Adrenal gland (tissue), 12 donors: Measurements from ENCODE around the gene STXBP1. TPM values are rescaled to one million over a fixed set of nuclear protein-coding genes. Genes with fewer than 3 reads are reported as not detected.

Experiments
- DNase-seq, 7 donors: peaks; one replicate each; pipeline ENCODE4 v3.0.0-alpha.2; 2019 to 2020
- H3K27ac ChIP-seq, 5 donors: fragments of 200-600 bp; sonication (generic) in 4 of 5; 1 replicate in 3 of 5; 2 replicates in 2 of 5; pipeline versions ENCODE4 v1.5.1 to v1.8.0; 2016 to 2020; ENCODE audit warnings: mild to moderate bottlenecking in 1 of 5
- H3K27me3 ChIP-seq: fragments of 200-600 bp; 2 replicates; pipeline ENCODE4 v1.8.0; 2021
- H3K36me3 ChIP-seq, 2 donors: fragments of 200-600 bp; replicated peaks in 1 of 2; 1 replicate in 1 of 2; 2 replicates in 1 of 2; pipeline versions ENCODE4 v1.5.1 to v1.8.0; 2018 to 2022
- H3K4me1 ChIP-seq, 2 donors: fragments of 200-600 bp; replicated peaks in 1 of 2; 1 replicate in 1 of 2; 2 replicates in 1 of 2; pipeline versions ENCODE4 v1.5.1 to v1.8.0; 2018 to 2021
- H3K4me3 ChIP-seq, 4 donors: fragments of 200-600 bp; sonication (generic) in 3 of 4; one replicate each; pipeline ENCODE4 v1.5.1; 2016 to 2018
- H3K9me3 ChIP-seq, 3 donors: fragments of 200-600 bp; sonication (generic) in 1 of 3; replicated peaks in 1 of 3; 1 replicate in 2 of 3; 2 replicates in 1 of 3; pipeline versions ENCODE4 v1.5.1 to v1.8.0; 2016 to 2021
- POLR2A ChIP-seq, 2 donors: fragments of 450-650 bp; IDR thresholded peaks; one replicate each; pipeline ENCODE4 v1.6.1; 2017; ENCODE audit warnings: antibody characterized with exemption in 2 of 2, mild to moderate bottlenecking in 2 of 2, moderate library complexity in 1 of 2
- WGBS, 4 donors: extraction: QIAGEN DNeasy Blood & Tissue Kit in 2 of 4; methylation state at CpG; one replicate each; pipeline versions ENCODE4 v1.1.5 to v1.1.7; 2013 to 2017; 5-methylcytosine and 5-hydroxymethylcytosine counted together
- intact Hi-C, 2 donors: fragments of 100-400 bp; cut with DNase I; formaldehyde crosslinking; loops; one replicate each; pipeline versions ENCODE4 v1.14.1 to v1.15.0; 2022 to 2023
- polyA plus RNA-seq, 3 donors: library from polyadenylated mRNA; stranded (reverse); fragments of 200-250 nt in 2 of 3; fragments of 350-450 nt in 1 of 3; fragmentation: Illumina TruSeq in 1 of 3; extraction: RNeasy Lipid Tissue Mini Kit (QIAGEN cat#74804) in 1 of 3; gene quantifications; one replicate each; pipeline ENCODE4 v1.2.3, GENCODE V29; 2013 to 2014
- total RNA-seq, 9 donors: library from RNA; depleted of rRNA in 4 of 9; stranded (reverse); fragments of >200 nt in 4 of 9; fragments of 120-200 nt in 1 of 9; fragmentation: NEBNext Ultra II Directional in 1 of 9; extraction: Animal tissue kit (Norgen Biotek cat#: 25700) in 1 of 9; gene quantifications; one replicate each; pipeline versions ENCODE4 v1.1.0 to v1.2.4, GENCODE V29; 2013 to 2023
- TF ChIP-seq, protein P1 (sequence below), 6 experiments: fragments of 450-650 bp in 4 of 6; fragments of 200-600 bp in 2 of 6; sonication (generic) in 1 of 6; IDR thresholded peaks; 1 replicate in 5 of 6; 2 replicates in 1 of 6; pipeline versions ENCODE4 v1.5.1 to v1.8.0; 2016 to 2021; ENCODE audit warnings: antibody characterized with exemption in 6 of 6, mild to moderate bottlenecking in 2 of 6, moderate library complexity in 1 of 6
- donor health status: healthy with polysubstance abuse.
- donor health status: Bipolar disorder and iron deficiency.
- donor health status: DM: yes; HTN: yes; CAD: no.
- donor health status: DM: no; HTN: no; CAD: no.
- donor health status: DM: no; HTN: no; CAD: no.
- donor health status: DM: yes; HTN: yes; CAD: no.

STXBP1 gene
- total and polyA plus RNA-seq, 12 donors: 15.4 to 169 (median 59.6) TPM

DNA sequence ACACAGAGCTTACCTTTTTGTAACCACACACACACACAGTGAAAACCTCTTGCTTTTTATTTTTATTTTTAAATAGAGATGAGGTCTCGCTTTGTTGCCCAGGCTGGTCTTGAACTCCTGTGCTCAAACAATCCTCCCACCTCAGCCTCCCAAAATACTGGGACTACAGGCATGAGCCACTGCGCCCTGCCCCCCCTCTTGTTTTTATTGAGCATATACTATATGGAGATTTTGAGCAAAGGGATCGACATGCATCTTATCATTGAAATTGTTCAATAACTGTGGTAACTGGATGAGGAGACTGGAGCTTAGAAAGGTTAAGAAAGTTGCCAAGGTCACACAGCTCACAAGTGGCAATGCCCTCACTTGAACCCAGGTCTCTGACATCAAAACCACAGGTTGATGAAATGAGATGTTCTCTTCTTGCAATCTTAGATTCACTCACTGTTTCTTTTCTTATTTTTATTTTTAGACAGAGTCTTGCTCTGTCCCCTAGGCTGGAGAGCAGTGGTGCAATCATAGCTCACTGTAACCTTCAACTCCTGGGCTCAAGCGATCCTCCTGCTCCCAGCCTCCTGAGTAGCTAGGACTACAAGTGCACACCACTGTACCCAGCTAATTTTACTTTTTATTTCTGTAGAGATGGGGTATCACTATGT, 26.8 kb upstream of the STXBP1 start:
- peak in 1 of 7 donors; percentile 63 for DNase-seq
- intact Hi-C loops: loop anchor here (5.0 to 10.0 kb wide), 3 partner anchors 83 to 340 kb away; no protein-coding TSS in a partner anchor
- no peaks in the 10 kb centered on the region for H3K9me3 ChIP-seq
- H3K27me3 ChIP-seq: no peaks in the 10 kb centered on the region
- peak overlapping the region in 4 of 5 donors; percentile 4 to 49 (median 28) for H3K27ac ChIP-seq
- peaks cover 13 to 14% of the 10 kb centered on the region in 2 donors for H3K4me1 ChIP-seq
- WGBS, 4 donors: 70 to 81% (median 75%) methylated on average over 4 of the region's 4 CpGs
- TF ChIP-seq, protein P1, sequence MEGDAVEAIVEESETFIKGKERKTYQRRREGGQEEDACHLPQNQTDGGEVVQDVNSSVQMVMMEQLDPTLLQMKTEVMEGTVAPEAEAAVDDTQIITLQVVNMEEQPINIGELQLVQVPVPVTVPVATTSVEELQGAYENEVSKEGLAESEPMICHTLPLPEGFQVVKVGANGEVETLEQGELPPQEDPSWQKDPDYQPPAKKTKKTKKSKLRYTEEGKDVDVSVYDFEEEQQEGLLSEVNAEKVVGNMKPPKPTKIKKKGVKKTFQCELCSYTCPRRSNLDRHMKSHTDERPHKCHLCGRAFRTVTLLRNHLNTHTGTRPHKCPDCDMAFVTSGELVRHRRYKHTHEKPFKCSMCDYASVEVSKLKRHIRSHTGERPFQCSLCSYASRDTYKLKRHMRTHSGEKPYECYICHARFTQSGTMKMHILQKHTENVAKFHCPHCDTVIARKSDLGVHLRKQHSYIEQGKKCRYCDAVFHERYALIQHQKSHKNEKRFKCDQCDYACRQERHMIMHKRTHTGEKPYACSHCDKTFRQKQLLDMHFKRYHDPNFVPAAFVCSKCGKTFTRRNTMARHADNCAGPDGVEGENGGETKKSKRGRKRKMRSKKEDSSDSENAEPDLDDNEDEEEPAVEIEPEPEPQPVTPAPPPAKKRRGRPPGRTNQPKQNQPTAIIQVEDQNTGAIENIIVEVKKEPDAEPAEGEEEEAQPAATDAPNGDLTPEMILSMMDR (IDR thresholded peaks at IDR 0.05): no peak
- no peak for TF ChIP-seq POLR2A (IDR thresholded peaks at IDR 0.05)
- no peaks in the 10 kb centered on the region for H3K36me3 ChIP-seq
- no peak overlapping the region for H3K4me3 ChIP-seq

GRCh38 chr9:127586096-127586495, 26.0 kb upstream of the STXBP1 start:
- no peaks in the 10 kb centered on the region for H3K36me3 ChIP-seq
- no peak for DNase-seq
- H3K9me3 ChIP-seq: no peaks in the 10 kb centered on the region
- H3K27me3 ChIP-seq: no peaks in the 10 kb centered on the region
- intact Hi-C loops: loop anchor here (2.0 to 10.0 kb wide), 4 partner anchors 81 to 339 kb away; no protein-coding TSS in a partner anchor
- WGBS, 4 donors: 69 to 80% (median 73%) methylated on average over 12 to 14 of the region's 14 CpGs
- TF ChIP-seq, protein P1 (IDR thresholded peaks at IDR 0.05): no peak
- no peak for TF ChIP-seq POLR2A (IDR thresholded peaks at IDR 0.05)
- peaks cover 11 to 12% of the 10 kb centered on the region in 2 donors for H3K4me1 ChIP-seq
- H3K4me3 ChIP-seq: no peak overlapping the region
- H3K27ac ChIP-seq: peak overlapping the region in 2 of 5 donors; percentile 4 to 49

DNA sequence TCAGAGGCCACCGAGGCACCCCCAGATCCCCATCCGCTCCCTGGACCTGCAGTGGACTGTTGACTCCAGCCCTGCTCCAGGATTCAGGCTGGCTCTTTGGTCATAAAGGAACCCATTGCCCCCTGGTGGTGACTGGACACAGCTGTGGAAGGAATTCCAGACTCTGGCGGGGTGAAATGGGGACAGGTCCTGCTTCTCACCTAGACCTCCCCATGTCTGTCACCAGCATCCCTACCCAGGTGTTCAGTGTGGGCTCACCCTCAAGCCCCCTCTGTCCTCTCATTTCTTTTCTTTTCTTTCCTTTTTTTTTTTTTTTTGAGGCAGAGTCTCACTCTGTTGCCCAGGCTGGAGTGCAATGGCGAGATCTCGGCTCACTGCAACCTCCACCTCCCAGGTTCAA, 25.5 kb upstream of the STXBP1 start:
- intact Hi-C loops: loop anchor here (2.0 to 10.0 kb wide), 4 partner anchors 82 to 338 kb away; no protein-coding TSS in a partner anchor
- Histone ChIP-seq H3K36me3 (no peaks in the 10 kb centered on the region), H3K9me3 (no peaks in the 10 kb centered on the region), H3K27me3 (no peaks in the 10 kb centered on the region), H3K27ac (peak overlapping the region in 1 of 5 donors; percentile 49), H3K4me1 (peaks cover 11 to 12% of the 10 kb centered on the region in 2 donors), H3K4me3 (no peak overlapping the region)
- peak; percentile 82 to 95 (median 90) for DNase-seq
- WGBS, 4 donors: 33 to 47% (median 44%) methylated on average over 4 to 5 of the region's 5 CpGs
- TF ChIP-seq, protein P1 (IDR thresholded peaks at IDR 0.05): peak; percentile 87 to 96 (median 95)
- no peak for TF ChIP-seq POLR2A (IDR thresholded peaks at IDR 0.05)

- H3K4me1 ChIP-seq: peaks cover 11 to 12% of the 10 kb centered on the region in 2 donors
- TF ChIP-seq, protein P1 (IDR thresholded peaks at IDR 0.05): no peak
- TF ChIP-seq POLR2A (IDR thresholded peaks at IDR 0.05): no peak
- no peaks in the 10 kb centered on the region for H3K27me3 ChIP-seq
- intact Hi-C loops: loop anchor here (2.0 to 10.0 kb wide), 4 partner anchors 83 to 337 kb away; no protein-coding TSS in a partner anchor
- 69 to 80% (median 73%) methylated on average over 2 of the region's 2 CpGs for WGBS, 4 donors
- no peak for DNase-seq
- no peaks in the 10 kb centered on the region for H3K36me3 ChIP-seq
- H3K27ac ChIP-seq: no peak overlapping the region
- H3K4me3 ChIP-seq: no peak overlapping the region
- H3K9me3 ChIP-seq: no peaks in the 10 kb centered on the region
Measured at GRCh38 chr9:127587966-127588365, 24.1 kb upstream of the STXBP1 start.
